ENCODE data around the gene NOS3. TPM values are rescaled to one million over a fixed set of nuclear protein-coding genes. Genes with fewer than 3 reads are reported as not detected.

Gene NOS3
- total RNA-seq, 1 donor from 2014 or later, result 1.8 TPM

DNA sequence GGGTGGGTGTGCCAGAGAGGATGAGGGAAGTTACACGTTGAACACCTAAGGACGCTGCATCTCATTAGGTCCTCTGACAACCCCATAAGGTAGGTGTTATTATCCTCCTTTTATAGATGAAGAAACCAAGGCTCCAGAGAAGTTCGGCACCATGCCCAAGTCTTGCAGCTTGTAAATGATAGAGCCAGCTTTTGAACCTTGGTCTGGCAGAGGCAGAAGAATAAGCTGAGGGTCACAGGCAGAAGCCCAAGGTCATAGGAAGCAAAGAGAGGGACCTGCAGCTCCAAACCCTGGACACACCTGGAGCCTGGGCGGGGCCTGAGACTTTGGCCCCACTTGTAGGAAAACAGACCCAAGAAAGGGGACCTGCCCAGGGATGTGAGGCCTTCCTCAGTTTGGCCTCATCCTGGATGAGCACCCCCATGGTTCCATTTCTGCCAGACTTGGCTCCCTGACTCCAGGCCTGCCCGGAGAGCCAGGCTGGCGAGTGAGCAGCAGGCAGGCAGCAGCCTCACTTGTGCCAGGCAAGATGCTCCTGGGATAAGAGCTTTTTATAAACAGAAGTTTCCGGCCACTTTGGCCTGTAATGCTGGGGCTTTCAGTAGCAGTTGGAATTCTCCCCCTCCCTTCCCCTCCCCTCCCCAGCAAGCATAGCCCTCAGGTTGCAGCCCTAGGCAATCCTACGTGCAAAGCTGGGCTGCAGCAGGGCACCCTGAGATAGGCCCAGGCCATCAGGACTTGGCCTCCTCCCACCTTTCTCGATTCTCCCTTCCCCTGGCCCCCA, 15.1 kb upstream of the NOS3 start:
- peak overlapping the region; percentile 82 for H3K4me2 ChIP-seq (ENCODE audit: low read length)
- no peaks in the 10 kb centered on the region for H3K9me3 ChIP-seq (ENCODE audit: insufficient read depth, low read depth, low read length)
- H3K4me1 ChIP-seq (ENCODE audit: insufficient read depth, low read length), result peaks cover 5% of the 10 kb centered on the region
- peak overlapping the region; percentile 73 for H3K4me3 Mint-ChIP-seq (ENCODE audit: unreplicated experiment)
- H3K36me3 Mint-ChIP-seq (ENCODE audit: low read depth, unreplicated experiment), result no peaks in the 10 kb centered on the region
- DNase-seq (ENCODE audit: low read depth) (no peak), FAIRE-seq (no peak)
- H2AFZ ChIP-seq (ENCODE audit: low read depth, low read length), result no peak overlapping the region
- H3K27ac ChIP-seq (ENCODE audit: low read depth, low read length), result no peak overlapping the region
- no peaks in the 10 kb centered on the region for H3K36me3 ChIP-seq (ENCODE audit: insufficient read depth, low read length)
- no peak for TF ChIP-seq EZH2 (IDR thresholded peaks at IDR 0.05; ENCODE audit: insufficient read depth, low read length)
- TF ChIP-seq, protein P1, sequence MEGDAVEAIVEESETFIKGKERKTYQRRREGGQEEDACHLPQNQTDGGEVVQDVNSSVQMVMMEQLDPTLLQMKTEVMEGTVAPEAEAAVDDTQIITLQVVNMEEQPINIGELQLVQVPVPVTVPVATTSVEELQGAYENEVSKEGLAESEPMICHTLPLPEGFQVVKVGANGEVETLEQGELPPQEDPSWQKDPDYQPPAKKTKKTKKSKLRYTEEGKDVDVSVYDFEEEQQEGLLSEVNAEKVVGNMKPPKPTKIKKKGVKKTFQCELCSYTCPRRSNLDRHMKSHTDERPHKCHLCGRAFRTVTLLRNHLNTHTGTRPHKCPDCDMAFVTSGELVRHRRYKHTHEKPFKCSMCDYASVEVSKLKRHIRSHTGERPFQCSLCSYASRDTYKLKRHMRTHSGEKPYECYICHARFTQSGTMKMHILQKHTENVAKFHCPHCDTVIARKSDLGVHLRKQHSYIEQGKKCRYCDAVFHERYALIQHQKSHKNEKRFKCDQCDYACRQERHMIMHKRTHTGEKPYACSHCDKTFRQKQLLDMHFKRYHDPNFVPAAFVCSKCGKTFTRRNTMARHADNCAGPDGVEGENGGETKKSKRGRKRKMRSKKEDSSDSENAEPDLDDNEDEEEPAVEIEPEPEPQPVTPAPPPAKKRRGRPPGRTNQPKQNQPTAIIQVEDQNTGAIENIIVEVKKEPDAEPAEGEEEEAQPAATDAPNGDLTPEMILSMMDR (IDR thresholded peaks at IDR 0.05; ENCODE audit: insufficient read depth, low read depth, low read length), result no peak
- H3K9ac ChIP-seq (ENCODE audit: low read length), result no peak overlapping the region
- H3K9me3 Mint-ChIP-seq (ENCODE audit: unreplicated experiment), result no peaks in the 10 kb centered on the region
- peaks cover 8% of the 10 kb centered on the region for H4K20me1 ChIP-seq (ENCODE audit: insufficient read depth, low read length)
- H3K4me1 Mint-ChIP-seq (ENCODE audit: low read depth, unreplicated experiment), result peaks cover 15% of the 10 kb centered on the region
- H3K27me3 ChIP-seq (ENCODE audit: insufficient read depth, low read length), result peaks cover 39% of the 10 kb centered on the region
- H3K27ac Mint-ChIP-seq (ENCODE audit: unreplicated experiment), result no peak overlapping the region
- peaks cover 30% of the 10 kb centered on the region for H3K27me3 Mint-ChIP-seq (ENCODE audit: low read depth, unreplicated experiment)
- H3K4me3 ChIP-seq (ENCODE audit: insufficient read depth, low read depth, low read length), result no peak overlapping the region
- no peaks in the 10 kb centered on the region for H3K79me2 ChIP-seq (ENCODE audit: insufficient read depth, low read length)

DNA sequence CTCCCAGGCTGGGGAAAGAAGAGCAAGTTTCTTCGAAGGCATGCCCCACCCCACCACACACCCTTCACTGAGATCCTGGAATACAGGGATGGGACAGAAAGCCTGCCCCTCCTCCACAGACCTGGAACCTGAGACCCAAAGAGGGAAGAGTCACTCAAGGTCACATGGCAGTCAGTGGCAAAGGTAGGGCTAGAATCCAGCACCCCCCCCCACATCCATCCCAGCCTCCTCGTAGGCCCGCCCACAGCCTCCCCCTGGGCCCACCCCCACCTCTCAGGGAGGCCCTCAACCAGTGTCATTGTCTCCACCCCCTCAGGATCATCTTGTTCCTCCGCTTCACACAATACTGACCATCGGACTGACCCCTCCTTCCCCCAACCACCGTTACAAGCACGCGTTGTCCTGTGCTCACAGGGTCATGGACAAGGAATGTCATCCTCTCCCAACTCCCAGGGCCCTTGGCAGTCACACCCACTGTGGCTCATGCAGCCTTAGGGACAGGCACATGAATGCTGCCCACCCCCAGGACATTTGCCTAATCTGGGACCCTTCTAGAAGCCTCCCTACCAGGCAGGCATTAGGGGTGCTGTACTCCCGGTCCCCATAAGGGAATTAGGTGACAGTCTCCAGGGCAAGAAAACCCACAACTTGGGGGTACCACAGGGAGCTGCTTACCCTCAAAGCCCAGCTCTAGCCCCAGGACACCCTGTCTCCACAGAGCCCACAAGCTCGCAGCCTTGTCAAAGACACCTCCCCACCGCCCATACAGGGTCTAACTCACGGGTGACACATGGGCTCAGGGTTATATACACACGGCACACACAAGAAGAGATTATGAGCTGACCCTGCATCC, 14.1 kb upstream of the NOS3 start:
- DNase-seq (ENCODE audit: low read depth), result no peak
- Mint-ChIP-seq H3K4me3 (ENCODE audit: unreplicated experiment) (peak overlapping the region; percentile 82), H3K4me1 (ENCODE audit: low read depth, unreplicated experiment) (peaks cover 12% of the 10 kb centered on the region), H3K9me3 (ENCODE audit: unreplicated experiment) (no peaks in the 10 kb centered on the region), H3K27ac (ENCODE audit: unreplicated experiment) (no peak overlapping the region), H3K27me3 (ENCODE audit: low read depth, unreplicated experiment) (peaks cover 38% of the 10 kb centered on the region), H3K36me3 (ENCODE audit: low read depth, unreplicated experiment) (no peaks in the 10 kb centered on the region)
- Histone ChIP-seq H3K27ac (ENCODE audit: low read depth, low read length) (no peak overlapping the region), H3K79me2 (ENCODE audit: insufficient read depth, low read length) (no peaks in the 10 kb centered on the region), H3K36me3 (ENCODE audit: insufficient read depth, low read length) (no peaks in the 10 kb centered on the region), H4K20me1 (ENCODE audit: insufficient read depth, low read length) (peaks cover 8% of the 10 kb centered on the region), H3K4me1 (ENCODE audit: insufficient read depth, low read length) (peaks cover 5% of the 10 kb centered on the region), H3K9ac (ENCODE audit: low read length) (no peak overlapping the region), H2AFZ (ENCODE audit: low read depth, low read length) (no peak overlapping the region), H3K4me3 (ENCODE audit: insufficient read depth, low read depth, low read length) (no peak overlapping the region), H3K27me3 (ENCODE audit: insufficient read depth, low read length) (peaks cover 49% of the 10 kb centered on the region), H3K4me2 (ENCODE audit: low read length) (no peak overlapping the region), H3K9me3 (ENCODE audit: insufficient read depth, low read depth, low read length) (no peaks in the 10 kb centered on the region)
- no peak for FAIRE-seq
- TF ChIP-seq, protein P1 (IDR thresholded peaks at IDR 0.05; ENCODE audit: insufficient read depth, low read depth, low read length), result no peak
- no peak for TF ChIP-seq EZH2 (IDR thresholded peaks at IDR 0.05; ENCODE audit: insufficient read depth, low read length)

Data from astrocyte (in vitro differentiated cells and primary cell).